ENCODE measurements around the gene SPCS3.

DNA sequence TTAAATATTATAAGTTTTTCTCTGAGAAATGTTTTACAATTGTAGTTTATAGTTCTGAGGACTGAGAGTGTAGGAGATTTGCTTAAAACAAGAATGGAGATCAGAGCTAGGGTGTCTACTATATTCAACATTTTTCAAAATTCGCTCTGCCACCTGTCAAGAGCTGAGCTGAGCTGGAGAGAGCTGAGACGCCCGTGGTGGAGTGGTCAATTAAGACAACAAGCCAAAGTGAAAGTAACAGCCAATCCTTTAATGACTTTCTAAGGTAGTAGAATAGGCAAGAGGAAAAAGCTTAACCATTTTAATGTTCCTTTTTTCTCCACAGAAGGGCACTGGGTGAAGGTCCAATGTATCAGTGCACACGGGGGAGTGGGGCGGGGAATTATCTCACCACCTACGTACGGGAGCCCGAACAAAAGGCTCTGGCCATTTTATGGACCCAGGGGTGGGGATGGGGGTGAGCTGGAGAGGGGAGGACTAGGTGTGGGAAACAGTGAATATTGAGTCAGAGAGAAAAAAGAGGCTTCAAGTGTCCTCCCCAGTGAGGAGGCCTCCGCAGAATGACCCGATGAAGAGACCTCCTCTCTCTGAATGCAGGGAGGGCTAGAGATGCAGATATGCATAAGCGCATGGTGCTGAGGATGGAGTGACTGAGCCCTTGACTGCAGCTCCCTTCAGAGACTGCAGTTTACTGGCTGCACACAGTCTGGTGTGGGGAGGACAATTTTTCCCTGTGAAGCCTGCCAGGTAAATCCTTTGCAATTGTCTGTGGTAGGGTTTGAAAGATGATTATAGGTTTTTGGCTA lies 60.8 kb downstream of the SPCS3 start:
- TF ChIP-seq, protein P1, sequence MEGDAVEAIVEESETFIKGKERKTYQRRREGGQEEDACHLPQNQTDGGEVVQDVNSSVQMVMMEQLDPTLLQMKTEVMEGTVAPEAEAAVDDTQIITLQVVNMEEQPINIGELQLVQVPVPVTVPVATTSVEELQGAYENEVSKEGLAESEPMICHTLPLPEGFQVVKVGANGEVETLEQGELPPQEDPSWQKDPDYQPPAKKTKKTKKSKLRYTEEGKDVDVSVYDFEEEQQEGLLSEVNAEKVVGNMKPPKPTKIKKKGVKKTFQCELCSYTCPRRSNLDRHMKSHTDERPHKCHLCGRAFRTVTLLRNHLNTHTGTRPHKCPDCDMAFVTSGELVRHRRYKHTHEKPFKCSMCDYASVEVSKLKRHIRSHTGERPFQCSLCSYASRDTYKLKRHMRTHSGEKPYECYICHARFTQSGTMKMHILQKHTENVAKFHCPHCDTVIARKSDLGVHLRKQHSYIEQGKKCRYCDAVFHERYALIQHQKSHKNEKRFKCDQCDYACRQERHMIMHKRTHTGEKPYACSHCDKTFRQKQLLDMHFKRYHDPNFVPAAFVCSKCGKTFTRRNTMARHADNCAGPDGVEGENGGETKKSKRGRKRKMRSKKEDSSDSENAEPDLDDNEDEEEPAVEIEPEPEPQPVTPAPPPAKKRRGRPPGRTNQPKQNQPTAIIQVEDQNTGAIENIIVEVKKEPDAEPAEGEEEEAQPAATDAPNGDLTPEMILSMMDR (conservative IDR thresholded peaks at IDR 0.05; ENCODE audit: low read depth, low read length): no peak
- no peak for TF ChIP-seq EZH2 (IDR thresholded peaks at IDR 0.05; ENCODE audit: borderline replicate concordance, low read depth, low read length, poor library complexity, severe bottlenecking)

Measured in A673 (cell line).